GM12801 (cell line): ENCODE data around the gene GAPT.

Source experiments
- TF ChIP-seq, protein P1 (sequence below): IDR thresholded peaks from one replicate; pipeline ENCODE4 v1.5.1; 2011; ENCODE audit warnings: control low read depth; ENCODE audit not compliant: insufficient read length; ENCODE audit errors: extremely low read depth

The GAPT gene

DNA sequence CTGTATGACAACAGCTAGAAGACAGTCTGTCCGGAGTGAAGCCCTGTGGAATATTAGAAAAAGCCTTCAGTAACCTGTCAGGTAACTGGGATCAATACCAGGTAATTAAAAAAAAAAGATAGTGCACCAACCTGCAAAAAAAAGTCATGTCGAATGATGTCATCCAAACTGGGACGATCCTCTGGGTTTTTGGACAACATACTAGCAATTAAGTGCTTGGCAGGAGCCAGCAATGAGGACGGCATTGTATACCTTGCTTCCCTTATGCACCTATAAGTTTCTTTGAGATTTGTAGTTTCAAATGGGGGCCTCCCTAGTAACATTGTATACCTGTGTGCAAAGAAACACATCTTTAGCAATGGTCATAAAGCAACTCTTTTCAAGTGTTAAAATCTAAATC, 34.2 kb upstream of the GAPT start:
- TF ChIP-seq, protein P1, sequence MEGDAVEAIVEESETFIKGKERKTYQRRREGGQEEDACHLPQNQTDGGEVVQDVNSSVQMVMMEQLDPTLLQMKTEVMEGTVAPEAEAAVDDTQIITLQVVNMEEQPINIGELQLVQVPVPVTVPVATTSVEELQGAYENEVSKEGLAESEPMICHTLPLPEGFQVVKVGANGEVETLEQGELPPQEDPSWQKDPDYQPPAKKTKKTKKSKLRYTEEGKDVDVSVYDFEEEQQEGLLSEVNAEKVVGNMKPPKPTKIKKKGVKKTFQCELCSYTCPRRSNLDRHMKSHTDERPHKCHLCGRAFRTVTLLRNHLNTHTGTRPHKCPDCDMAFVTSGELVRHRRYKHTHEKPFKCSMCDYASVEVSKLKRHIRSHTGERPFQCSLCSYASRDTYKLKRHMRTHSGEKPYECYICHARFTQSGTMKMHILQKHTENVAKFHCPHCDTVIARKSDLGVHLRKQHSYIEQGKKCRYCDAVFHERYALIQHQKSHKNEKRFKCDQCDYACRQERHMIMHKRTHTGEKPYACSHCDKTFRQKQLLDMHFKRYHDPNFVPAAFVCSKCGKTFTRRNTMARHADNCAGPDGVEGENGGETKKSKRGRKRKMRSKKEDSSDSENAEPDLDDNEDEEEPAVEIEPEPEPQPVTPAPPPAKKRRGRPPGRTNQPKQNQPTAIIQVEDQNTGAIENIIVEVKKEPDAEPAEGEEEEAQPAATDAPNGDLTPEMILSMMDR, result no peak

- TF ChIP-seq, protein P1, result no peak
Measured at GRCh38 chr5:58458141-58458742, 33.0 kb upstream of the GAPT start.

DNA sequence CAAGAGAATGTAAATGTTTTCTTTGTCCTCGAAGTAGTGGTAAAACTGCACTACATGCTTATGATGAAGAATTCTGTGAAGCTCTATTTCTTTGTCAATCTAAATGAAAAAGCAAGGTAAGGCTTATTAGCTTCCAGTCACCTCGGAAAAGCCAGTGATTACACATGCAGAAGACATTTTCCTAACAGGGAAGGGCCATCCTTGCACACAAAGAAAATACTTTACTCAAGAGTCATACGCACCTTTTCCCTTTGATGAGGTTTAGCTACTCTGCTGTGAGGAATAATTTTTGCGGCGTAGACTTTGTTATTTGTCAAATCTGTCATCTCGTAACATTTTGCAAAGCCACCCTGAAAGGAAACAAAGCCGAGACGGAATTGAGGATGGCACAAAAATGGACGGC, 32.5 kb upstream of the GAPT start:
- TF ChIP-seq, protein P1, result no peak

DNA sequence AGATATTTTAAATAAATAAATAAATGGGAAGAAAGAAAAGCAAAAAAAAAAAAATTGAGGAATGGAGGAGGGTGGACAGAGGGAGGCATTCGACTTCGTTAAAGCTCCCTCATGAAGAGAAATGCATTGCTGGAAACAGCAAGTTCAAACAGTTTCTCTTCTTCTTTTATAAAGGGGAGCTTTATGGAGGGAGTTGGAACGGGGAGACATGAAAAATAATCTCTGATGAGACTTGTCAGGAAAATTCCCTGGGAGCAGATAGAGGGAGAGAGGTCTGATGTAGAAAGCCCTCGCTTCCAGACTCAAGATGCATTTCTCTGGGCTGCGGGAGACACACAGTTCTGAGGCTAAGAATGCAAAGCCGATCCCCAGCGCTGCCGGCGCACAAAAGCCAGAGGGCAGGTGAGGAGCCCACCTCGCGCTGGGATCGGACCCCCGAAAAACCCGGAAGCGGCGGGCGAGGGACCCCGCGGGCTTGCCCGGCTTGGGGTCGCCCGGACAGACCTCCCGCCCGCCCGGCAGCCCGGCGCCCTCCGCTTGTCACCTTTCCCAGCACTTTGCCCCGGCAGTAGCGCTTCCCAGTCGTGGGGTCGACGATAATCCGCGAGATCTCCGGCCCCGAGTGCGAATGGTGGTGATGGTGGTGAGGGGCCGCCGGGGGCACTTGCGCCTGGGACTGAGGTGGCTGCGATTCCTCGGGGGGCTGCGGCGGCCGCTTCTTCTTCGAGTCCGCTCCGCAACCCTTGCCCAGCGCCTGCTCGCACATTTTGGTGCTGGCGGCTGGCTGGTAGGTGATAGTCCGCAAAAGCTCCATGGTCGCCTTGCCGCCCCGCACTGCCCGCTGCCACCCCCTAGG, 31.9 kb upstream of the GAPT start:
- TF ChIP-seq, protein P1, result no peak

DNA sequence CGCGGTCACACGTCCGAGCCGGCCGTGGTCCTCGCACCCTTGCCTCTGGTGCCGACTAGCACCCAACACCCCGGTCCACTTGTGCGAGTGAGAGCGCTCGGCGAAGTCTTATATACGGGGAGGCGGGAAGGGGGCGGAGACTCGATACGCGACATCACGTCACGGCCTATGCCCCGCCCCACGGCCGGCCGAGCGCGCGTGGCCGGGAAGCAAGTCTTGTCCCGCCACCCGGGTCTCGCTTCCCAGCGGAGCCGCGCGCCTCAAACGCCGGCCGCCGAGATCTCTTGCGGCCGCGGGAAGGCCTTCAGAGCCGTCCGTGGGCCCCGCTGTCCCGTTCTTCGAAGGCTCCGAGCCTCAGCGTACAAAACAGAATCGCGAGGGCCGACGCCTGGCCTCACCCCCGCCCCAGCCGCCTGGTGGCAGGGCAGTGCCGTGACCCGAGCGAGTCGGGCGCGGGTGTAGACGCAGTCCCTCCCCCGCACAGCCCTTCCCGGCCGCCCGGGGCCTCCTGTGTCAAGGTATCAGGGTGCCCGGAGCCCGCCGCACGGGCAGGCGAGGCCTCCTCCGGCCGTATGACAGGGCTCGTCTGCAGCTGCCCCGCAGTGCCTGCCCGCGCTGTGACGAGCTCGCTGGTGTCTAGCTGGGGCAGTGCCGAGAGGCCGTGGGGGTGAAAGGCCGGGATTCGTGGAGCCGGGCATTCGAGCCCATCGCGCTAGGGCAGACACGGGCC, 31.1 kb upstream of the GAPT start, which contains the start of gene PLK2:
TSS of gene PLK2 (minus strand) at position 85 of the 730 bp plus-strand sequence. CDS start 127 bp downstream, outside the sequence.
- TF ChIP-seq, protein P1, result no peak

DNA sequence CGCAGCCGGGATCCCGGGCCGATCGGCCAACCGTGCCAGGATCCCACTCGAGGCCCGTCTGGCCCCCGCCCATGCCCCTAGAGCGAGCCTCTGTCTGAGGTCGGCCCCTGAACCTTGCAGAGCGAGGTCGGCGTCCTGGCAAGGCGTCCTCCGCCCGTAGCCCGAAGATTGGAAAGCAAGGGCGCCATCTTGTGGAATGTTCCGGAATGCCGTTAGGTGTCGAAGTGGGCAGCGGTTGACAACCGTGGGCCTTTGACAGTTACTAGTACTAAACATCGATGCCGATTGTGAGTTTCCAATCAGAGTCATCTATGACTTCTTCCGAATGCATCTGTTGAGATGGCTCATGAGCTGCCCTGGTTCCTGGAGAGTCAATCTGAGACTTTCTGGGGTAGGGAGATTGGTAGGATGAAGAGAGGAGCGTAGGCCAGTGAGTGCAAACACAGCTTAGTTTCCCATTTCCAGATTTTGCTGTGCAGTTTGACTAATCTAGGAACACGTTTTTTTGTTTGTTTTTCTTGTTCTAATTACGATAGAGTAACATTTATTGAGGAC, 30.4 kb upstream of the GAPT start:
- TF ChIP-seq, protein P1, result no peak

DNA sequence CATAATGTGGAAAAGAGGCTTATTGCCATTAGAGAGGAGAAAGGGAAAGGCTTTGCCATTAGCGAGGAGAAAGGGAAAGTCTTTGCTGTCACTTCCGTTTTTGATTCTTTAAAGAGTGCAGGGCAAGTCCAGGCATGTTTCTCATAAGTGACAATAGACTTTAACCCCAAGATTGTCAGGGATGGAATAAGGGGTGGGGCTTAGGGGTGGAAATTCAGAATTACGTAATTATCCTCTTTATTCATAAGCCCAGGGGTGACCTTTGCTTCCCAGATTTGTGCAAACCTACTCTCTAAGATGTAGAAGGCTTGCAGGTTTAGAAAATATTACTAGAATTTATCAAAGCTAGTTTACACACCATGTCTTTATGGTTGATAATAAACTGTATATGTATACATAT, 29.1 kb upstream of the GAPT start:
- TF ChIP-seq, protein P1, result no peak
